ENCODE measurements around the gene ADGRG1.

GRCh38 chr16:57600952-57601580 lies 27.4 kb upstream of the ADGRG1 start:
- TF ChIP-seq TCF7L2 (IDR thresholded peaks at IDR 0.05; ENCODE audit: low read depth, low read length) (no peak), CTCF (IDR thresholded peaks at IDR 0.05) (no peak), POLR2AphosphoS5 (IDR thresholded peaks at IDR 0.05; ENCODE audit: low read depth, low read length) (no peak)
